PFSK-1 (cell line): ENCODE results near the gene NDC1.

ENCODE experiments used
- FOXP2 ChIP-seq: optimal IDR thresholded peaks from 2 replicates; pipeline ENCODE3; 2011; ENCODE audit warnings: borderline replicate concordance, control low read depth, inconsistent platforms; ENCODE audit not compliant: insufficient read depth; ENCODE audit errors: extremely low read length, extremely low read depth
- POLR2AphosphoS5 ChIP-seq: IDR thresholded peaks from 2 replicates; pipeline ENCODE4 v1.6.1; 2012; ENCODE audit warnings: low read depth, mild to moderate bottlenecking, control low read depth, low read length, moderate library complexity
- REST ChIP-seq, 2 experiments: IDR thresholded peaks; 2 replicates each; pipeline versions ENCODE4 v1.6.1 to v1.8.0; 2011 to 2012; ENCODE audit warnings: low read depth in 2 of 2, low read length in 2 of 2, control low read depth in 1 of 2, inconsistent platforms in 1 of 2, mild to moderate bottlenecking in 1 of 2, moderate library complexity in 1 of 2; ENCODE audit not compliant: insufficient read depth in 1 of 2
- SIN3A ChIP-seq: IDR thresholded peaks from 2 replicates; pipeline ENCODE4 v1.6.1; 2012; ENCODE audit warnings: mild to moderate bottlenecking, low read length, moderate library complexity, borderline replicate concordance; ENCODE audit not compliant: insufficient read depth
- TAF1 ChIP-seq: IDR thresholded peaks from 2 replicates; pipeline ENCODE4 v1.6.1; 2012; ENCODE audit warnings: low read length, control low read depth, borderline replicate concordance; ENCODE audit not compliant: insufficient read depth

The NDC1 gene

GRCh38 chr1:53807916-53808315 lies 30.2 kb downstream of the NDC1 start:
- TF ChIP-seq TAF1: no peak
- TF ChIP-seq FOXP2: no peak
- TF ChIP-seq POLR2AphosphoS5: no peak
- TF ChIP-seq REST (IDR thresholded peaks at IDR 0.05; ENCODE audit: insufficient read depth in 1 of 2, low read depth in 2 of 2, low read length in 2 of 2): no peak
- TF ChIP-seq SIN3A: no peak

- no peak for TF ChIP-seq SIN3A
- TF ChIP-seq REST (IDR thresholded peaks at IDR 0.05; ENCODE audit: insufficient read depth in 1 of 2, low read depth in 2 of 2, low read length in 2 of 2): no peak
- no peak for TF ChIP-seq FOXP2
- no peak for TF ChIP-seq TAF1
Measured at GRCh38 chr1:53804791-53805505, 33.1 kb downstream of the NDC1 start.

GRCh38 chr1:53804181-53804580 lies 33.9 kb downstream of the NDC1 start:
- TF ChIP-seq FOXP2 (no peak), SIN3A (no peak), POLR2AphosphoS5 (no peak), REST (IDR thresholded peaks at IDR 0.05; ENCODE audit: insufficient read depth in 1 of 2, low read depth in 2 of 2, low read length in 2 of 2) (no peak)

- TF ChIP-seq TAF1: no peak
- no peak for TF ChIP-seq POLR2AphosphoS5
- no peak for TF ChIP-seq REST (IDR thresholded peaks at IDR 0.05; ENCODE audit: insufficient read depth in 1 of 2, low read depth in 2 of 2, low read length in 2 of 2)
- TF ChIP-seq SIN3A: no peak
- TF ChIP-seq FOXP2: no peak
Measured at GRCh38 chr1:53800621-53801020, 37.5 kb downstream of the NDC1 start.
